HG03521 (cell line): ENCODE data around the gene G2E3.
"Not testable (repeated sequence)": the region's sequence is repeated elsewhere in the genome, so short reads cannot be mapped to it uniquely, and the experiment has no call there.

Experiments
- ATAC-seq: cut with Tn5 transposase; IDR thresholded peaks from one replicate; pipeline ENCODE4 v1.9.1; 2021; ENCODE audit warnings: mild to moderate bottlenecking, moderate library complexity; ENCODE audit not compliant: unreplicated experiment

G2E3 gene, protein sequence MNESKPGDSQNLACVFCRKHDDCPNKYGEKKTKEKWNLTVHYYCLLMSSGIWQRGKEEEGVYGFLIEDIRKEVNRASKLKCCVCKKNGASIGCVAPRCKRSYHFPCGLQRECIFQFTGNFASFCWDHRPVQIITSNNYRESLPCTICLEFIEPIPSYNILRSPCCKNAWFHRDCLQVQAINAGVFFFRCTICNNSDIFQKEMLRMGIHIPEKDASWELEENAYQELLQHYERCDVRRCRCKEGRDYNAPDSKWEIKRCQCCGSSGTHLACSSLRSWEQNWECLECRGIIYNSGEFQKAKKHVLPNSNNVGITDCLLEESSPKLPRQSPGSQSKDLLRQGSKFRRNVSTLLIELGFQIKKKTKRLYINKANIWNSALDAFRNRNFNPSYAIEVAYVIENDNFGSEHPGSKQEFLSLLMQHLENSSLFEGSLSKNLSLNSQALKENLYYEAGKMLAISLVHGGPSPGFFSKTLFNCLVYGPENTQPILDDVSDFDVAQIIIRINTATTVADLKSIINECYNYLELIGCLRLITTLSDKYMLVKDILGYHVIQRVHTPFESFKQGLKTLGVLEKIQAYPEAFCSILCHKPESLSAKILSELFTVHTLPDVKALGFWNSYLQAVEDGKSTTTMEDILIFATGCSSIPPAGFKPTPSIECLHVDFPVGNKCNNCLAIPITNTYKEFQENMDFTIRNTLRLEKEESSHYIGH

GRCh38 chr14:30558675-30559555 is at the start of gene G2E3:
TSS of gene G2E3 (plus strand) at chr14:30559158. CDS start at chr14:30581080, 21,922 bp downstream.
- peak; percentile 99 for ATAC-seq

GRCh38 chr14:30517737-30518136 is 41.2 kb upstream of the G2E3 start:
- no peak for ATAC-seq

- no peak for ATAC-seq
Measured at GRCh38 chr14:30518867-30519560, 39.9 kb upstream of the G2E3 start.

GRCh38 chr14:30519961-30520360 is 39.0 kb upstream of the G2E3 start:
- ATAC-seq: no peak

DNA sequence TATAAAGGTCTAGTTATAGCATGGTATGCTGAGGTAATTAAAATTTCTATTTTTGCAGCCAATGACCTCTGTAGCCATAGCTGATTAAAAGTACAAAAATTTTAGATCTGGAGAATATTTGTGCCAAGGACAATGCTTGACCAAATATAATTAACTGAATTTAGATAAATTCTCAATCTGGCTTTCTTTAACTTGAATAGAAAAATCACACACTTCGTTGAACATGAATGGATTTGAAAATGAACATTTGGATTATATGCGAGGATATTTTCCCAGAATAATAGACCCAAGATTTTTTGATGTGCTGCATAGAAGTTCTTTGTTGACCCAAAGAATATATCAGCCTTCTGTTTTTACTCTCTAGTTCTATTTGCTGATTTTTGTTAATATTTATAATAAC is 38.4 kb upstream of the G2E3 start:
- ATAC-seq: no peak

GRCh38 chr14:30521899-30522736 is 36.8 kb upstream of the G2E3 start:
- ATAC-seq: peak; percentile 54

GRCh38 chr14:30525833-30526232 is 33.1 kb upstream of the G2E3 start:
- no peak for ATAC-seq

DNA sequence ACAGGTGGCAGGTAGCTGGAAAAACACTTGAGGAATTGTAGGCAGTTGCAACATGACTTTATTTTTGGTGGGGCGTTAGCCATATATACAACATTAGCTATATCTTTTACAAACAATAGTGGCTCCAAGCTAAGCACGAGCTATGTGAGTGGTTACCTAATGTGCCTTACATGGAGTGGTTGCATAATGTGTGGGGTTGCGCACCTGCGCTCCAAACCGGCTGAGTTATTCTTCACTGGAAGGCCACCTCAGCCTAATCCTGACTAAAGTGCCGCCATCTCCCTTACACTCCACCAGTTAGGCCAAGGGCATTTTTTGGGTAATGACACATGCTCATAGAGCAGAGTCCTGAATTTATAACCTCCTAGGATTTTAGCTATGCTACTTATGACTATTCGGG is 31.8 kb upstream of the G2E3 start:
- no peak for ATAC-seq

GRCh38 chr14:30528119-30528518 is 30.8 kb upstream of the G2E3 start:
- ATAC-seq: no peak

GRCh38 chr14:30528778-30529642 is 29.9 kb upstream of the G2E3 start:
- ATAC-seq: no peak

GRCh38 chr14:30532264-30532663 is 26.7 kb upstream of the G2E3 start:
- ATAC-seq: no peak

- ATAC-seq: no peak
Measured at GRCh38 chr14:30533126-30533525, 25.8 kb upstream of the G2E3 start.

DNA sequence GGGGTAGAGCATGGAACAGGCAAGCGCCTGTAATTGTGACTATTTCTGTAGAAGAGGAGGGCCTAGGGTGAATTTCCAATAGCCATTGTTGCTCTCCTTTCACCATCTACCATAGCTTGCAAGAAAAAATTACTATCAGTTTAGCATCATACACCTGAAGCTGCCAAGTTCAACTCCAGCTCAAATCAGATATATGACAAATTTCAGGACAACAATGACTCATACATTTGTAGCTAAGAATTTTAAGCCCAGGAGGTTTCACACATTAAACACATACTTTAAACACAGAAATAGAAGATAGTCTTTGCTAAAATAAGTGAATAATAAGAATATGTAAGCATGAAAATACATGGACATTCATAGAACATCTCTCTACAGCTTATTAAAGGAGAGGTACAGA is 17.6 kb upstream of the G2E3 start:
- ATAC-seq: no peak

DNA sequence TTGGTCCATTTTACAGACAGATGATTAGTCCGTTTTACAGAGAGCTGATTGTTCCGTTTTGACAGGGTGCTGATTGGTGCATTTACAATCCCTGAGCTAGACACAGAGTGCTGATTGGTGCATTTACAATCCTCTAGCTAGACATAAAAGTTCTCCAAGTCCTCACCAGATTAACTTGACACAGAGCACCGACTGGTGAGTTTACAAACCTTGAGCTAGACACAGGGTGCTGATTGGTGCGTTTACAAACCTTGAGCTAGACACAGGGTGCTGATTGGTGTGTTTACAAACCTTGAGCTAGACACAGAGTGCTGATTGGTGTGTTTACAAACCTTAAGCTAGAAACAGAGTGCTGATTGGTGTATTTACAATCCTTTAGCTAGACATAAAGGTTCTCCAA is 12.2 kb upstream of the G2E3 start:
- ATAC-seq: not testable (repeated sequence)

- no peak for ATAC-seq
Measured at GRCh38 chr14:30547388-30548048, 11.4 kb upstream of the G2E3 start.

DNA sequence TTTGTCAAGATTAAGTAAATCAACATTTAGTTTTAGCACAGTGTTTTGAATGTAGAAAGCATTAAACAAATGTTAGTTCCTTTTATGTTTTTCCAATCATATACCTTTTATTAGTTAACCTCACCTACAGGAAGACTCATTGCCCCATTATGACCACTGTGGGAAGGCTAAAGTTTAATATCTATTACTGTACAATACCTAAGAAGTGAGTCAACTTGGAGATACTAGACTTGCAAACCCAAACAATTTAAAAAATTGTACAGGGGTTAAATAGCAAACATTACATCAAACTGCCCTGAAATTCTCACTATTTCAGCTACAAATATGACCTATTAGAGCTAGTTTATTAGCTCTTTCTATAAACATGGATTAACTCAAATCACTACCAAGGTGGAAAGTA is 8.6 kb upstream of the G2E3 start:
- ATAC-seq: no peak

DNA sequence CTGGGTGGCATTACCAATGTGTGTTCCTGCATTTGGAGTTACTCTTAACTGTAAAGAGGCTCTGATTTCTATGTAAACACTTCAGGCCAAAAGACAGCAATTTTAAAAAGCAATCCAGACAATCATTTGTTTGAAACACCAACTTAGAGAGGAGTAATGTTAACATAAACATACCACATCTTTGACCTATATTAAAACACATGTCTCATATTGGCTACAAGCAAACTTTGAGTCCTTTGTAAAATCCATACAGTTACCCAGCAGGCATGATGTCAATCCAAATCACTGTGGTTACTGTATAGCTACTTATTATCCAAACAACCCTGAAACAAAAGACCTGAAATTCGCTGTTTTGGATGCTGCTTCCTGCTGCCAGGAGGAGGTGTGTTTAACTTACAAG is 7.5 kb upstream of the G2E3 start:
- ATAC-seq: no peak

GRCh38 chr14:30553311-30553989 is 5.5 kb upstream of the G2E3 start:
- ATAC-seq: no peak
